Measurements from ENCODE around the gene TDRD3.
"Not testable (repeated sequence)": the region's sequence is repeated elsewhere in the genome, so short reads cannot be mapped to it uniquely, and the experiment has no call there.

The TDRD3 gene

DNA sequence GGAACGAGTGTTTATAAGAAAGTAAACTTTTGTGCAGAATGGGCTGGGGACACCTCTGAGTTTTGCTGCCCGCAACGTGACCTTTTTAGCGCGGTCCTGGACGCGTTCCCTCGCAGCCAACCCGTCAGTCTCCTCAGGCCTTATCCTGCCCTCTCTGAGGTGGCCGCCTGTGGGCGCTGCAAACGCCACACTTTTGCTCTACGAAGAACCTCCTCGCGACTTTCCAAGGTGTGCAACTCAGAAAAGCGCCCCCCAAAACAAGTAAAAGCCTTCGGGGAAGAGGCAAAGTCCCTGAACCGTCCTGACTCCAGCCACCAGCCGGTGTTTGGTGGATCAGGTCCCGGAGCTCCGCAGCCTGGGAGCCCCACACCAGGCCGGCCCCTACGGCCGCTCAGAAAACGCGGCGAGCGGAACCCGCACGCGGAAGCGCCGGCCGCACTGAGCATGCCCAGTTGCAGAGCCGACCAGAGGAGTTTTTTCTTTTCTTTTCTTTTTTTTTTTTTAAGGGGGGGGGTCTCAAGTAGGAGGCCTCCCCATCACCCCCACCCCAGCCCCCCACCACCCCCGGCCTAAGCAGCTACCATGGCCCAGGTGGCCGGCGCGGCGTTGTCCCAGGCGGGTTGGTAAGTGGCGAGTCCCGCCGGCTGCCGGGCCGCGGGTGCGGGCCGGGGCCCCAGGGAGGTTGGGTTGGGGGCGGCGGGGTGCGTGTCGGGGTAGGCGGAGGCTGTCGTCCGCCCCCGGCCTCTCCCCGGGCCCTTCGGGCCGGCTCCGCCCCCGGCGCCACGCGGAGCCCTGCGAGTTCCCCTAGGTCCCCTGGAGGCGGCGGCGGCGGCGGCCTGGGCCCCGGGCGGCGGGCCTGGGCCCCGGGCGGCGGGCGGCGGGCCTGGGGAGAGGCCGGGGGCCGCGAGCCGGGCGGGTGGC is at the start of gene TDRD3:
Gene TDRD3, plus strand, starts transcription at position 438 of the 921 bp plus-strand sequence. Its CDS starts 145 bp downstream, at position 583.
- peak; percentile 55 to 66 for DNase-seq (ENCODE audit: extremely low read depth in 1 of 2, low read depth in 1 of 2)

- no peak for DNase-seq (ENCODE audit: extremely low read depth in 1 of 2, low read depth in 1 of 2)
Measured at GRCh38 chr13:60347690-60348089, 49.3 kb upstream of the TDRD3 start.

DNA sequence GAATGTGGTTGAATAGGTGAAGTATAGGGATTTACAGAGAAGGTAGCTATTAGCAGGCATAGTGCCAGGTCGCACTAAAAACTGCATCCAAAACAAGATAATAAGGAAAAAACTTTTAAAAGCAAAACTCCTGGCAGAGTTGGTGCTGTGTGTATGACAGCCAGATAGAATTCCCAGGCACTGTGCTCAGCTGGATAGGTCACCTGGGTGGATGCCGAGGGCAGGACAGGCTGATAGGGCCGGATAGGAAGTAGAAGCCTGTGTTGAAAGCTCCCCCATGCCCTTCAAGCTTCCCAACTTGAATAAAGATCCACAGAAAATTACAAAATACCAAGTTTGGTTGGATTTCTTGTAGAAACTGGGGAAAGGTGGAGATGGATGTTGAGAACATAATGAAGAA is 48.9 kb upstream of the TDRD3 start:
- no peak for DNase-seq (ENCODE audit: extremely low read depth in 1 of 2, low read depth in 1 of 2)

DNA sequence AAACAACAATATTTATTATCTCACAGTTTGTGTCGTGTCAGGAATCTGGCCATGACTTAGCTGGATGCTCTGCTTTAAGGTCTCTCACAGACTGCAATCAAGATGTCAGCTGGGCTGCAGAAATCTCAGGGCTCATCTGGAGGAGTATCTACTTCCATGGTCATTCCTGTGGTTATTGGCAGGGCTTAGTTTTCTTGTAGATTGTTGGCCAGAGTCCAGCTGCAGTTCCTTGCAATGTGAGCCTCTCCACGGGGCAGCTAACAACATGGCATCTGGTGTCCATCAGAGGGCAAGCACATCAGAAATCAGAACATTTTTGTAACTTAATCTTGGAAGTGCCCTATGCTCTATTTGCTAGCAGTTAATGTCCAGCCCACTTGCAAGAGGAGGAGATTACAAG is 45.7 kb upstream of the TDRD3 start:
- no peak for DNase-seq (ENCODE audit: extremely low read depth in 1 of 2, low read depth in 1 of 2)

GRCh38 chr13:60351855-60352615 is 45.0 kb upstream of the TDRD3 start:
- no peak for DNase-seq (ENCODE audit: extremely low read depth in 1 of 2, low read depth in 1 of 2)

- DNase-seq (ENCODE audit: extremely low read depth in 1 of 2, low read depth in 1 of 2), result no peak
Measured at GRCh38 chr13:60352644-60353043, 44.4 kb upstream of the TDRD3 start.

DNA sequence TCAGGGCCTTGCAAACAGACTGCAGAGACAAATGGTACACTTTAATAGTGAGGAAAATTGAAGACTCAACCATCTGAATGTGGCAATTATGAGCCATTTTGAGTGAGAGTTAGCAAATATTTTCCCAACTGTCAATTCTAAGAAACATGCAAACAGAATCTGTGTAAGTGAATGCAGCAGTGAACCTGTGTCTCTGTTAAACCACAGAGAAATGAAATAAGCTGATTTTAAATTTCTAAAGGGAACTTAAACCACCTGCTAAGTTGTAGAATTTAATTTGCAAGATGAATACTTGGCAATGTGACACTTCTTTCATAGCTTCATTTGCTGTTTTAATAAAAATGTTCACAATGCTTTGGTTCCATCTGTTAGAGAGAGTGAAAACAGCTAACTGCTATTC is 42.0 kb upstream of the TDRD3 start:
- DNase-seq (ENCODE audit: extremely low read depth in 1 of 2, low read depth in 1 of 2), result no peak

GRCh38 chr13:60356970-60357369 is 40.0 kb upstream of the TDRD3 start:
- DNase-seq (ENCODE audit: extremely low read depth in 1 of 2, low read depth in 1 of 2), result no peak

- no peak for DNase-seq (ENCODE audit: extremely low read depth in 1 of 2, low read depth in 1 of 2)
Measured at GRCh38 chr13:60358453-60358852, 38.6 kb upstream of the TDRD3 start.

- DNase-seq (ENCODE audit: extremely low read depth in 1 of 2, low read depth in 1 of 2), result no peak
Measured at GRCh38 chr13:60363288-60363687, 33.7 kb upstream of the TDRD3 start.

- no peak for DNase-seq (ENCODE audit: extremely low read depth in 1 of 2, low read depth in 1 of 2)
Measured at GRCh38 chr13:60369242-60369641, 27.8 kb upstream of the TDRD3 start.

DNA sequence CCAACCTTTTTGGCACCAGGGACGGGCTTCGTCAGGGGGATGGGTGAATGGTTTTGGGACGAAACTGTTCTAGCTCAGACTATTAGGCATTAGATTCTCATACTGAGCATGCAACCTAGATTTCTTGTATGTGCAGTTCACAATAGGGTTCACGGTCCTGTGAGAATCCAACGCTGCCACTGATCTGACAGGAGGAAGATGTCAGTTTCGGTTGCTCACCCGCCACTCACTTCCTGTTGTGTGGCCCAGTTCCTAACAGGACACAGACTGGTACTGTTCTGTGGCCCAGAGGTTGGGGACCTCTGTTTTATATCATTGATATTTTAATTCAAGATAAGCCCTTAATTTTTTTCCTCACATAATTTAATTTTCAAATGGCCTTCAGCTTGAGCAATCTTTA is 26.7 kb upstream of the TDRD3 start:
- no peak for DNase-seq (ENCODE audit: extremely low read depth in 1 of 2, low read depth in 1 of 2)

- no peak for DNase-seq (ENCODE audit: extremely low read depth in 1 of 2, low read depth in 1 of 2)
Measured at GRCh38 chr13:60372141-60372540, 24.9 kb upstream of the TDRD3 start.

- not testable (repeated sequence) for DNase-seq (ENCODE audit: extremely low read depth in 1 of 2, low read depth in 1 of 2)
Measured at GRCh38 chr13:60379282-60379681, 17.7 kb upstream of the TDRD3 start.

- no peak for DNase-seq (ENCODE audit: extremely low read depth in 1 of 2, low read depth in 1 of 2)
Measured at GRCh38 chr13:60379837-60380565, 17.0 kb upstream of the TDRD3 start.

- DNase-seq (ENCODE audit: extremely low read depth in 1 of 2, low read depth in 1 of 2), result no peak
Measured at GRCh38 chr13:60384911-60385310, 12.1 kb upstream of the TDRD3 start.

- no peak for DNase-seq (ENCODE audit: extremely low read depth in 1 of 2, low read depth in 1 of 2)
Measured at GRCh38 chr13:60386250-60386649, 10.8 kb upstream of the TDRD3 start.

- DNase-seq (ENCODE audit: extremely low read depth in 1 of 2, low read depth in 1 of 2), result no peak
Measured at GRCh38 chr13:60392131-60392530, 4.9 kb upstream of the TDRD3 start.

- peak; percentile 81 to 85 for DNase-seq (ENCODE audit: extremely low read depth in 1 of 2, low read depth in 1 of 2)
Measured at GRCh38 chr13:60395971-60396782, 843 bp upstream of the TDRD3 start.

- DNase-seq (ENCODE audit: extremely low read depth in 1 of 2, low read depth in 1 of 2), result peak; percentile 18 to 31
Measured at GRCh38 chr13:60397704-60398378, 821 bp downstream of the TDRD3 start.

Data from stimulated activated CD8-positive, alpha-beta memory T cell treated with anti-CD3 and anti-CD28 coated beads, Interleukin-7, amount 100 ng/mL, for 48 hours (primary cell).